Epithelial cell of esophagus (primary cell): ENCODE measurements around the gene GPX4.

ENCODE experiments used
- DNase-seq: peaks from one replicate; pipeline ENCODE4 v3.0.0; 2010; ENCODE audit warnings: low read depth
- H3K4me3 ChIP-seq: 2 replicates; pipeline ENCODE4 v1.5.1; 2011; ENCODE audit warnings: mild to moderate bottlenecking, low read length, control low read depth
- TF ChIP-seq, protein P1 (sequence below): IDR thresholded peaks from 2 replicates; pipeline ENCODE4 v1.5.1; 2011; ENCODE audit warnings: low read depth, mild to moderate bottlenecking, low read length, control low read depth, inconsistent platforms; ENCODE audit not compliant: insufficient read depth; ENCODE audit errors: missing control alignments

The GPX4 gene

GRCh38 chr19:1151917-1152587, 48.3 kb downstream of the GPX4 start:
- H3K4me3 ChIP-seq, result no peak overlapping the region
- DNase-seq, result no peak
- TF ChIP-seq, protein P1, sequence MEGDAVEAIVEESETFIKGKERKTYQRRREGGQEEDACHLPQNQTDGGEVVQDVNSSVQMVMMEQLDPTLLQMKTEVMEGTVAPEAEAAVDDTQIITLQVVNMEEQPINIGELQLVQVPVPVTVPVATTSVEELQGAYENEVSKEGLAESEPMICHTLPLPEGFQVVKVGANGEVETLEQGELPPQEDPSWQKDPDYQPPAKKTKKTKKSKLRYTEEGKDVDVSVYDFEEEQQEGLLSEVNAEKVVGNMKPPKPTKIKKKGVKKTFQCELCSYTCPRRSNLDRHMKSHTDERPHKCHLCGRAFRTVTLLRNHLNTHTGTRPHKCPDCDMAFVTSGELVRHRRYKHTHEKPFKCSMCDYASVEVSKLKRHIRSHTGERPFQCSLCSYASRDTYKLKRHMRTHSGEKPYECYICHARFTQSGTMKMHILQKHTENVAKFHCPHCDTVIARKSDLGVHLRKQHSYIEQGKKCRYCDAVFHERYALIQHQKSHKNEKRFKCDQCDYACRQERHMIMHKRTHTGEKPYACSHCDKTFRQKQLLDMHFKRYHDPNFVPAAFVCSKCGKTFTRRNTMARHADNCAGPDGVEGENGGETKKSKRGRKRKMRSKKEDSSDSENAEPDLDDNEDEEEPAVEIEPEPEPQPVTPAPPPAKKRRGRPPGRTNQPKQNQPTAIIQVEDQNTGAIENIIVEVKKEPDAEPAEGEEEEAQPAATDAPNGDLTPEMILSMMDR, result no peak

DNA sequence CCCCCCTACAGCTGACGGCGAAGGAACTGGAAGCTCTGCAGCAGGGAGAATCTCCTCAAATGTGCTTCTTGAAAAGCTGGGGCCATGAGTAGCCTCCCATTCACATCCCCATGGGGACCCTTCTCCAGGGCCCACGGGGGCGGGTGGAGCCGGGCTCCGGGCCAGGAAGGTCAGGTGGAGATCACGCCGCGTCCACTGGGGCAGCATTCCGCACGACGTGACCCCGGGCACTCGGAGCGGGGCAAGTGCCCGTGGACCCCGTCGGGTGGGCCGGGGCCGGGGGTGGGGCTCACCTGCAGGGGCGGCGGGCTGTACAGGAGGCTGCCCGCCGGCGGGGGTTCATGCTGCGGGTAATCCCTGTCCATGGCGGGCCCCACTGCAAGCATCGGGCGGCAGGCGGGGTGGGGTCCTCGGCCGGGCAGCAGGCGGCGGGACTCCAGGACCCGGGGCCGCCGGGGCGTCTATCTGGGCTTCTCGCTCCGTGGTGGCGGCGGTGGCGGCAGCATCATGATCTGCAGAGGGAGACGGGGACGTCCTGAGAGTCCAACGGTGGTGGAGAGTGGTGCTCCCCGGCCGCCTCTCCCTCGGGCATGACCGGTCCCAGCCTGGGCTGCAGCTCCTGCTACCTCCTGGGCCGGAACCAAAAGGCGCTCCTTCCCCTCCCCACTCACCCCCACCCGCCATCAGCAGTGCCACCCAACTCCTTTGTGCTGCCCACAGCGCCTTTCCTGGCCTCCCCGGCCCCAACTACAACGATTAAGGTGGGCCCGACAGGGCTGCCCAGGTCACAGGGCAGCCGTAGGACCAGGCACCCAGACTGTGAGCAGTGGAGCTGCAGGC, 50.3 kb downstream of the GPX4 start:
- no peak for DNase-seq
- TF ChIP-seq, protein P1, result no peak
- H3K4me3 ChIP-seq, result peak overlapping the region; percentile 25

DNA sequence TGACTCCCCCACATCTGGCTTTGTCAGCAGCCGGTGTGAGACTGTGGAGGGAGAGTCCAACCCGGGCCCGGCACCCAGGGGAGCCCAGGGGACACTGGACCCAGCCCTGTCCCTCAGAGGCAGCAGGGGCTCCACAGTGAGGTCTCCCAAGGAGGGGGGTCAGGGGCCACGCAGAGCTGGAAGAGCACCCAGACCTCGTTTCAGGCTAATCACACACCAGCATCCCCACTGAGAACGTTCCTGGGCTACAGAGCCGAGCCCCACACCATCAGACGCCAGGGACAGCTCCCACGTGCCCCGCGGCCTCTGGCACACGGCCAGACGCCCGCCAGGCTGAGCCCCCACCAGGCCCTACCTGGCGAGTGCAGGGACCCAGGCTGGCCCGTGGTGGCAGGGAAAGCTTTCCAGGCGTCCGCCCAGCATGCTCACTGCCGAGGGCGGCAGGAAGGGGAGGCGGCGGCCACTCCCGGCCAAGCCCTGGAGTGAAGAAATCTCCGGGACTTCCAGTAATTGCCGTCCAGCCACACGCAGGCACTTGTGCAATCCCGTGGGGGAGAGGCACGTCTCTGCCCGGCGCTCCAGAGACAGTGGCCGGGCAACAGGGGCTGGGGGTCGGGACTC, 51.0 kb downstream of the GPX4 start:
- peak; percentile 93 for DNase-seq
- H3K4me3 ChIP-seq, result peak overlapping the region; percentile 25
- TF ChIP-seq, protein P1, result no peak

DNA sequence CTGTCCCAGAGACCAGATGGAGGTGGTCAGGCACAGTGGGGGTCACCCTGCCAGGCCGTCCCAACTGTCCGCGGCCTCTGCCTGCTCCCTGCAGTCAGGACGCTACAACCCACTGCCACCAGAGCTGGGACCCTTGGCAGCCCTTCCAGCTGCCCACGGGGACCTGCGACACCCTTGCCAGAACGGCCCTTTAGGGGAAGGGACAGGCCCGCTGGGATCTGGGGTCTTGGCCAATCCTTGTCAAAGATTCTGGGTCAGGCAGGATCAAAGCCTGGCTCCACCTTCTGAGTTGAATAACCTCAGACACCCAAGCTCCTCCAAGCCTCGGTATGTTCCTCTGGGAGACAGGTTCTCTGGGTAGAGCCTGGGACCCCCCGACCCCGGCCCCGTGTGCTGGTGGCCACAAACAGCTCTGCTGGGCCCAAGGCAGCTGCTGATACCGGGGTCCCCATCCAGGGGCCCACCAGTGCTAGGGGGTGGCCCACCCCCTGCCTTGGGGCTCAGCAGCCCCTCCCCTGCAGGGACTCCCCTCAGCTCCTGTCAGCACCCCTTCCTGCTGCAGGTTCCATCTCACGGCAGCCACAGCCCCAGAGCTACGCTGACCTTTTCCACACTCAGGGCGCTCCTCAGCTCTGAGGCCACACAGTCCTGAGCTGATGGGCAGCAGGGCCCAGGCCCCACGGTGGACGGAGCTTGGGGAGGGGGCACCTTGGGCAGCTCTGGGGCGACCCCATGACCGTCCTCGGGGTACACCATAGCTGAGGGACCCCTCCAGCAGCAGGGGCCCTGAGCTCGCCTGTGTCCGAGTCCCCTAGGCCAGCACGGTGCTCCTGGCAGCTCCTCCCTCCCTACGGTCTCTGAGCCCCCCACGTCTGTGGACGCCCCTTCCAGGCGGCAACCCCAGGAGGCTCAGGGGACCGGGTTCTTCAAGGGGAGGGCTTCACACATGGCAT, 51.8 kb downstream of the GPX4 start:
- TF ChIP-seq, protein P1, result no peak
- H3K4me3 ChIP-seq, result no peak overlapping the region
- no peak for DNase-seq
